ENCODE measurements around the gene FBXO33.
"Not testable (repeated sequence)": the region's sequence is repeated elsewhere in the genome, so short reads cannot be mapped to it uniquely, and the experiment has no call there.

Gene FBXO33

GRCh38 chr14:39366460-39367386 lies 65.5 kb downstream of the FBXO33 start:
- H3K4me3 ChIP-seq (ENCODE audit: low read depth, low read length), result no peak overlapping the region
- POLR2A ChIA-PET, result interaction anchor here (0.5 kb wide), 1 partner anchor 265 kb away, joined by 3 read pairs; no protein-coding TSS in a partner anchor
- TF ChIP-seq, protein P1, sequence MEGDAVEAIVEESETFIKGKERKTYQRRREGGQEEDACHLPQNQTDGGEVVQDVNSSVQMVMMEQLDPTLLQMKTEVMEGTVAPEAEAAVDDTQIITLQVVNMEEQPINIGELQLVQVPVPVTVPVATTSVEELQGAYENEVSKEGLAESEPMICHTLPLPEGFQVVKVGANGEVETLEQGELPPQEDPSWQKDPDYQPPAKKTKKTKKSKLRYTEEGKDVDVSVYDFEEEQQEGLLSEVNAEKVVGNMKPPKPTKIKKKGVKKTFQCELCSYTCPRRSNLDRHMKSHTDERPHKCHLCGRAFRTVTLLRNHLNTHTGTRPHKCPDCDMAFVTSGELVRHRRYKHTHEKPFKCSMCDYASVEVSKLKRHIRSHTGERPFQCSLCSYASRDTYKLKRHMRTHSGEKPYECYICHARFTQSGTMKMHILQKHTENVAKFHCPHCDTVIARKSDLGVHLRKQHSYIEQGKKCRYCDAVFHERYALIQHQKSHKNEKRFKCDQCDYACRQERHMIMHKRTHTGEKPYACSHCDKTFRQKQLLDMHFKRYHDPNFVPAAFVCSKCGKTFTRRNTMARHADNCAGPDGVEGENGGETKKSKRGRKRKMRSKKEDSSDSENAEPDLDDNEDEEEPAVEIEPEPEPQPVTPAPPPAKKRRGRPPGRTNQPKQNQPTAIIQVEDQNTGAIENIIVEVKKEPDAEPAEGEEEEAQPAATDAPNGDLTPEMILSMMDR (IDR thresholded peaks at IDR 0.05; ENCODE audit: insufficient read depth, low read length, missing control alignments), result no peak
- no peak for DNase-seq (ENCODE audit: low read depth, low spot score)
- CTCF ChIA-PET, result interaction anchor here (1.4 to 5.6 kb wide), 3 partner anchors 258 to 288 kb away, joined by 3 to 60 read pairs (median 13); no protein-coding TSS in a partner anchor

- CTCF ChIA-PET, result interaction anchor here (0.8 to 5.6 kb wide), 2 partner anchors 257 to 260 kb away, joined by 3 to 60 read pairs; no protein-coding TSS in a partner anchor
- TF ChIP-seq, protein P1 (IDR thresholded peaks at IDR 0.05; ENCODE audit: insufficient read depth, low read length, missing control alignments), result no peak
- no peak for DNase-seq (ENCODE audit: low read depth, low spot score)
- no peak overlapping the region for H3K4me3 ChIP-seq (ENCODE audit: low read depth, low read length)
- POLR2A ChIA-PET, result no interaction called here
Measured at GRCh38 chr14:39365354-39365753, 66.9 kb downstream of the FBXO33 start.

DNA sequence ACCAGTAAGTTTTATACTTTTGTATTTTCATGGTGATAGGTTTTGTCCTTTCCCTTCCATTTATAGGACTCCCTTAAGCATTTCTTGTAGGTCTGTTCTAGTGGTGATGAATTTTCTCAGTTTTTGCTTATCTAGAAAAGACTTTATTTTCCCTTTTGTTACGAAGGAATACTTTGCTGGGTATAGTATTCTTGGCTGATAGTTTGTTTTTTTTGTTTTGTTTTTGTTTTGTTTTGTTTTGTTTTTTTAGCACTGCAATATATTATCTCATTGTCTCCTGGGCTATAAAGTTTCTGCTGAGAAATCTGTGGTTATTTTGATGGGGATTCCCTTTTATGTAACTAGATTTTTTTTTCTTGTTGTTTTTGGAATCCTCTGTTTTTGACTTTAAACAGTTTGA lies 67.7 kb downstream of the FBXO33 start:
- H3K4me3 ChIP-seq (ENCODE audit: low read depth, low read length), result no peak overlapping the region
- ChIA-PET POLR2A (no interaction called here), CTCF (interaction anchor here (1.6 kb wide), 1 partner anchor 257 kb away, joined by 3 read pairs; no protein-coding TSS in a partner anchor)
- DNase-seq (ENCODE audit: low read depth, low spot score), result no peak
- TF ChIP-seq, protein P1 (IDR thresholded peaks at IDR 0.05; ENCODE audit: insufficient read depth, low read length, missing control alignments), result no peak

GRCh38 chr14:39361556-39361955 lies 70.7 kb downstream of the FBXO33 start:
- DNase-seq (ENCODE audit: low read depth, low spot score); H3K4me3 ChIP-seq (ENCODE audit: low read depth, low read length); CTCF ChIA-PET; POLR2A ChIA-PET: not testable (repeated sequence)

DNA sequence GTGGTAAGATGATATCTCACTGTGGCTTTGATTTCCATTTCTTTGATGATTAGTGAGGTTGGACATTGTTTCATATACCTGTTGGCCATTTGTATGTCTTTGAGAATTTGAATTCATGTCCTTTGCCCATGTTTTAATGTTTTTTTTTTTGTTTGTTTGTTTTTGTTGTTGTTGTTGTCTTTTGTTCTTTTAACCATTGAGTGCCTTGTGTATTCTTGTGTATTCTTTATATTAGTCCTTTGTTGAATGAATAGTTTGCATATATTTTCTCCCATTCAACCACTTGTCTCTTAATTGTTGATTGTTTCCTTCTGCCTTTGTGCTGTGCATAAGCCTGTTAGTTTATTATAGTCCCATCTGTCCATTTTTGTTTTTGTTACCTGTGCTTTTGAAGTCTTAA lies 71.9 kb downstream of the FBXO33 start:
- POLR2A ChIA-PET, result no interaction called here
- TF ChIP-seq, protein P1 (IDR thresholded peaks at IDR 0.05; ENCODE audit: insufficient read depth, low read length, missing control alignments), result no peak

GRCh38 chr14:39359069-39359468 lies 73.2 kb downstream of the FBXO33 start:
- POLR2A ChIA-PET; H3K4me3 ChIP-seq (ENCODE audit: low read depth, low read length); DNase-seq (ENCODE audit: low read depth, low spot score); CTCF ChIA-PET: not testable (repeated sequence)

More for the DNA sequence above, 71.9 kb downstream of the FBXO33 start:
- CTCF ChIA-PET, result no interaction called here
- no peak for DNase-seq (ENCODE audit: low read depth, low spot score)
- H3K4me3 ChIP-seq (ENCODE audit: low read depth, low read length), result no peak overlapping the region

- no peak overlapping the region for H3K4me3 ChIP-seq (ENCODE audit: low read depth, low read length)
- ChIA-PET POLR2A (interaction anchor here (0.6 kb wide), 1 partner anchor 233 kb away, joined by 3 read pairs; no protein-coding TSS in a partner anchor), CTCF (no interaction called here)
- TF ChIP-seq, protein P1 (IDR thresholded peaks at IDR 0.05; ENCODE audit: insufficient read depth, low read length, missing control alignments), result no peak
- no peak for DNase-seq (ENCODE audit: low read depth, low spot score)
Measured at GRCh38 chr14:39351708-39352107, 80.5 kb downstream of the FBXO33 start.

All from AG04449 (cell line).